Measurements from ENCODE around the gene RGS19. TPM values are rescaled to one million over a fixed set of nuclear protein-coding genes. Genes with fewer than 3 reads are reported as not detected.

RGS19 gene
- total RNA-seq, 2 donors from 2014 or later = 42.8 to 50.9 TPM

GRCh38 chr20:64053841-64054661, 25.3 kb downstream of the RGS19 start:
- Mint-ChIP-seq H3K36me3 (ENCODE audit: low read depth) (peaks cover 4% of the 10 kb centered on the region), H3K27me3 (peaks cover 26% of the 10 kb centered on the region), H3K4me1 (peaks cover 15% of the 10 kb centered on the region), H3K27ac (no peak overlapping the region), H3K4me3 (no peak overlapping the region)
- DNase-seq (no peak), ATAC-seq (no peak)
- no peaks in the 10 kb centered on the region for H3K9me3 ChIP-seq (ENCODE audit: control insufficient read depth, low read length, poor library complexity, severe bottlenecking)

- H3K4me3 Mint-ChIP-seq = no peak overlapping the region
- DNase-seq = no peak
- no peaks in the 10 kb centered on the region for H3K9me3 ChIP-seq (ENCODE audit: control insufficient read depth, low read length, poor library complexity, severe bottlenecking)
- H3K36me3 Mint-ChIP-seq (ENCODE audit: low read depth) = peaks cover 4% of the 10 kb centered on the region
- H3K27ac Mint-ChIP-seq = no peak overlapping the region
- H3K27me3 Mint-ChIP-seq = peaks cover 26% of the 10 kb centered on the region
- ATAC-seq = no peak
- peaks cover 14% of the 10 kb centered on the region for H3K4me1 Mint-ChIP-seq
Measured at GRCh38 chr20:64052987-64053840, 26.1 kb downstream of the RGS19 start.

DNA sequence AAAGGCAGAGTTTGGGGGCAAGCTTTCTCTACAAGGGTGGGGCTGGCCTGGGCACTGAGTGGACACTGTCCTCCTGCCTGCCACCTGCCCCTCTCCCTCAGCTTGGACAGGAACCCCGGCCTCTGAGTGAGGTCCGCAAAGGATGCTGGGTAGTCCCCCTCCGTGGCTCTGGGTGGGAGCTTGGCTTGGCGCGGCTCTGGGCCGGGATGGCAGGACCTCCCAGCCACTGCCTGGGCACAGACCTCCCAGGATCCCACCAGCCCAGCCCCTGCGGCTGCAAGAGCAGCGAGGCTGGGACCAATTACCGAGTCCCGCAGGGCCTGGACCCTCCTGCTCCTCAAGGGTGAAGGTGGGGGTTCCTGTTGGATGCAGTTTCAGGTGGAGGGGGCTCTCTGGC, 27.0 kb downstream of the RGS19 start:
- DNase-seq = no peak
- no peak overlapping the region for H3K4me3 Mint-ChIP-seq
- H3K4me1 Mint-ChIP-seq = peaks cover 8% of the 10 kb centered on the region

GRCh38 chr20:64051561-64052325, 27.6 kb downstream of the RGS19 start:
- H3K4me1 Mint-ChIP-seq = peaks cover 8% of the 10 kb centered on the region
- no peak overlapping the region for H3K27ac Mint-ChIP-seq
- peaks cover 4% of the 10 kb centered on the region for H3K36me3 Mint-ChIP-seq (ENCODE audit: low read depth)
- no peak for DNase-seq
- ATAC-seq = no peak
- H3K27me3 Mint-ChIP-seq = peaks cover 34% of the 10 kb centered on the region
- H3K9me3 ChIP-seq (ENCODE audit: control insufficient read depth, low read length, poor library complexity, severe bottlenecking) = no peaks in the 10 kb centered on the region
- H3K4me3 Mint-ChIP-seq = no peak overlapping the region

More for the DNA sequence above, 27.0 kb downstream of the RGS19 start:
- no peak overlapping the region for H3K27ac Mint-ChIP-seq
- H3K36me3 Mint-ChIP-seq (ENCODE audit: low read depth) = peaks cover 4% of the 10 kb centered on the region
- no peaks in the 10 kb centered on the region for H3K9me3 ChIP-seq (ENCODE audit: control insufficient read depth, low read length, poor library complexity, severe bottlenecking)
- peaks cover 31% of the 10 kb centered on the region for H3K27me3 Mint-ChIP-seq
- ATAC-seq = no peak

DNA sequence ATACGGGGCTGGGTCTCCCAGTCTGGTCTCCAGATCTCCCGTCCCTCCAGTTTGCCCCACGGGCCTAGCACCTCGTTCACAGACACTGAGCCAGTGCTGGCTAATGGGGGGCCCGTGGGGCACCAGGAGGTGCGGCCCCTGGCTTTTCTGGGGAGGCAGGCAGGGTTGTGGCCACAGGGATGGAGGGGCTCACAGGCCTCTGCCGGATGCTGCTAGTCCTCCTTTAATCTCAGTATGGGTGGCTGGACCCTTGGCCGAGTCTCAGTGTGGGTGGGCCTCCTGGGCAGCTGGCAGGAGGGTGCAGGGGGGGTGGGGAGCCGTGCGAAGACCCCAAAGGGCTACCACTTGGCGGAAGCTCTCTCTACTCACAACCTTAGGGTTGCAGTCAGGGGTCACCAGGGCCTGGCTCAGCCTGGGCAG, 28.3 kb downstream of the RGS19 start:
- DNase-seq (no peak), ATAC-seq (no peak)
- Mint-ChIP-seq H3K4me1 (peaks cover 12% of the 10 kb centered on the region), H3K27me3 (peaks cover 41% of the 10 kb centered on the region), H3K4me3 (no peak overlapping the region), H3K36me3 (ENCODE audit: low read depth) (peaks cover 6% of the 10 kb centered on the region), H3K27ac (no peak overlapping the region)
- H3K9me3 ChIP-seq (ENCODE audit: control insufficient read depth, low read length, poor library complexity, severe bottlenecking) = no peaks in the 10 kb centered on the region

- H3K9me3 ChIP-seq (ENCODE audit: control insufficient read depth, low read length, poor library complexity, severe bottlenecking) = no peaks in the 10 kb centered on the region
- Mint-ChIP-seq H3K4me1 (peaks cover 16% of the 10 kb centered on the region), H3K27ac (no peak overlapping the region), H3K27me3 (peaks cover 44% of the 10 kb centered on the region), H3K4me3 (peak overlapping the region; percentile 71), H3K36me3 (ENCODE audit: low read depth) (peaks cover 6% of the 10 kb centered on the region)
- ATAC-seq (no peak), DNase-seq (no peak)
Measured at GRCh38 chr20:64050261-64051032, 28.9 kb downstream of the RGS19 start.

DNA sequence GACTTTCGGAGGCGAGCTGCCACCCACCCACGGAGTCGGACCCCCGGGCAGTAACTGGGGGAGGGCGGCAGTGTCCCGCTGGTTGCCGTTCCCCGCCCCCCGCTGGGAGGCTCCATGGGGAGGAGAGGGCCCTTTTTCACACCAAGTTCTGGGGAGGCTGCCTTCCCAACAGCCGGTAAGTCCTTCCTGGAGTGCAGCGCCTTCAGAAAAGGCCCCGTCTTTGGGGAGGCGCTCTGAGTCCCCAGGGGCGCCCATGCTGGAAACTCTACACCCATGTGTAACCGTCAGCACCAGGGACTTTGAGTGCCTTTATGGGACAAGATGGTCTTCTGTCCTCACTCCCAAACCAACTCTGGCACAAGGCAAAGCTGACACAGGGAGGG, 29.4 kb downstream of the RGS19 start:
- H3K27ac Mint-ChIP-seq = no peak overlapping the region
- DNase-seq (no peak), ATAC-seq (no peak)
- peaks cover 6% of the 10 kb centered on the region for H3K36me3 Mint-ChIP-seq (ENCODE audit: low read depth)
- peaks cover 39% of the 10 kb centered on the region for H3K27me3 Mint-ChIP-seq
- H3K9me3 ChIP-seq (ENCODE audit: control insufficient read depth, low read length, poor library complexity, severe bottlenecking) = no peaks in the 10 kb centered on the region
- peaks cover 13% of the 10 kb centered on the region for H3K4me1 Mint-ChIP-seq
- peak overlapping the region; percentile 28 for H3K4me3 Mint-ChIP-seq

- peaks cover 14% of the 10 kb centered on the region for H3K4me1 Mint-ChIP-seq
- no peak within 1 kb of the TSS for H3K27ac Mint-ChIP-seq
- ATAC-seq (peak; percentile 62), DNase-seq (no peak)
- no peaks in the 10 kb centered on the region for H3K9me3 ChIP-seq (ENCODE audit: control insufficient read depth, low read length, poor library complexity, severe bottlenecking)
- peak within 1 kb of the TSS; percentile 71 for H3K4me3 Mint-ChIP-seq
- H3K27me3 Mint-ChIP-seq = peaks cover 39% of the 10 kb centered on the region
- peaks cover 6% of the 10 kb centered on the region for H3K36me3 Mint-ChIP-seq (ENCODE audit: low read depth)
Measured at GRCh38 chr20:64049060-64049877, 30.0 kb downstream of the RGS19 start, which contains the start of gene SOX18. SOX18 (minus strand) TSS chr20:64049639; CDS start chr20:64049516, 123 bp downstream.

DNA sequence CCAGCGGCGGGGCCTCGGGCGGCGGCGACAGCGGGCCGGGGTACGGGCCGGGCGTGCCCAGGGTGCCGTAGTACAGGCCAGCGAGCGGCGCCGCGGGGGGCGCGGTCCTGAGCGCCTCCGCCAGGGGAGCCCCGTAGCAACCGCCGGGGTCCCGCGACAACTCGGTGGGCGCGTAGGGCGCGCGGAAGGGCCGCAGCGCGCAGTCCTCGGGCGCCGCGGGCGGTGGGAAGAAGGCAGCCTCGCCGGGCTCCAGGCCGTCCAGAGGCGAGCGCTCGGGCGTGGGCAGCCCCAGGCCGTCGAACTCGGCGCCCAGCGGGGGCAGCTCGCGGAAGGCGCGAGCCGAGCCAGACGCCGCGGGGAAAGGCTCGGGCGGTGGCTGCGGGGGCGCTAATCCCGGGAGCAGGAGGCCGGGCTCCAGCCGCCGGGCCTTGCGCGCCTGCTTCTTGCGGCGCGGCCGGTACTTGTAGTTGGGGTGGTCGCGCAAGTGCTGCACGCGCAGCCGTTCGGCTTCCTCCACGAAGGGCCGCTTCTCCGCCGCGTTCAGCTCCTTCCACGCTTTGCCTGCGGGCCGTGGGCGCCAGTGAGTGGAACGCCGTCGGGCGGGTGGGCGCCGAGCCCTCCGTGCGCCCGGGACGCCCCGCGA, 30.8 kb downstream of the RGS19 start:
- no peak for DNase-seq
- no peaks in the 10 kb centered on the region for H3K9me3 ChIP-seq (ENCODE audit: control insufficient read depth, low read length, poor library complexity, severe bottlenecking)
- H3K4me3 Mint-ChIP-seq = no peak overlapping the region
- H3K27me3 Mint-ChIP-seq = peaks cover 35% of the 10 kb centered on the region
- H3K4me1 Mint-ChIP-seq = peaks cover 11% of the 10 kb centered on the region
- H3K27ac Mint-ChIP-seq = no peak overlapping the region
- peak; percentile 9 for ATAC-seq
- H3K36me3 Mint-ChIP-seq (ENCODE audit: low read depth) = peaks cover 5% of the 10 kb centered on the region

DNA sequence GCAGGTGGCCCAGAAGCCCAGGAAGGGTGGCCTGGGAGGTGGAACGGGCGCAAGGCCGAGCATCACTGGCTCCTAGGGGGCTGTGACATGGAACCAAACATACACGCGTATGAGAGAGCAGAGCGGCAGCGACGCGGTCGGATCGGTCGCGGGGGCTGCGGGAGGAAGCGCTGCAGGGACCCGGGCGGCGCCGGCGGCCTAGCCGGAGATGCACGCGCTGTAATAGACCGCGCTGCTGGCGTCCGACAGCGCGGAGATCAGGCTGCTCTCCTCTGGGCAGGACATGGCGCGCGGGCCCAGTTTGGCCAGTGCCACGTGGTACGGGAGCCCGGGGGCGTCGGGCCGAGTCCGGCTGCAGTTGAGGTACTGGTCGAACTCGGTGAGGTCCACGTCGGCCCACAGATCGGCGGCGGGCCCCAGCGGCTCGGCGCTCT, 31.3 kb downstream of the RGS19 start:
- no peaks in the 10 kb centered on the region for H3K9me3 ChIP-seq (ENCODE audit: control insufficient read depth, low read length, poor library complexity, severe bottlenecking)
- DNase-seq = no peak
- H3K4me1 Mint-ChIP-seq = peaks cover 11% of the 10 kb centered on the region
- H3K27me3 Mint-ChIP-seq = peaks cover 29% of the 10 kb centered on the region
- H3K4me3 Mint-ChIP-seq = peak overlapping the region; percentile 41
- ATAC-seq = peak; percentile 24
- peaks cover 3% of the 10 kb centered on the region for H3K36me3 Mint-ChIP-seq (ENCODE audit: low read depth)
- H3K27ac Mint-ChIP-seq = no peak overlapping the region

GRCh38 chr20:64047046-64047389, 32.3 kb downstream of the RGS19 start:
- peak overlapping the region; percentile 63 for H3K4me3 Mint-ChIP-seq
- H3K27ac Mint-ChIP-seq = no peak overlapping the region
- no peak for DNase-seq
- peaks cover 26% of the 10 kb centered on the region for H3K27me3 Mint-ChIP-seq
- peaks cover 13% of the 10 kb centered on the region for H3K4me1 Mint-ChIP-seq
- H3K36me3 Mint-ChIP-seq (ENCODE audit: low read depth) = peaks cover 3% of the 10 kb centered on the region
- no peaks in the 10 kb centered on the region for H3K9me3 ChIP-seq (ENCODE audit: control insufficient read depth, low read length, poor library complexity, severe bottlenecking)
- no peak for ATAC-seq

All from T-helper 17 cell (primary cell).